Panc1 (cell line): ENCODE results near the gene TUBB8B. TPM values are rescaled to one million over a fixed set of nuclear protein-coding genes. Genes with fewer than 3 reads are reported as not detected.
"Not testable (repeated sequence)": the region's sequence is repeated elsewhere in the genome, so short reads cannot be mapped to it uniquely, and the experiment has no call there.

Experiments used
- ATAC-seq: fragments of 200-7000 bp; cut with Tn5 transposase; 2 replicates; pipeline ENCODE4 v1.9.1; 2020; ENCODE audit warnings: mild to moderate bottlenecking, moderate library complexity
- Bru-seq: library from RNA; stranded (reverse); fragments of 400-500 nt; gene quantifications from one replicate; lab custom pipeline; 2021; lab: Mats Ljungman, UMichigan
- BruChase-seq, 2 experiments: library from RNA; stranded (reverse); fragments of 400-500 nt; gene quantifications; one replicate each; lab custom pipeline; 2021; lab: Mats Ljungman, UMichigan
- BruUV-seq: library from RNA; stranded (reverse); fragments of 400-500 nt; replicated peaks from 2 replicates; lab custom pipeline; 2021; lab: Mats Ljungman, UMichigan
- CTCF ChIA-PET: fragments of 300-600 bp; sonication (Branson Sonifier 250); formaldehyde crosslinking; loops from one replicate; lab custom pipeline; 2022; ENCODE audit warnings: antibody characterized with exemption; lab: Charles Lee
- POLR2A ChIA-PET: fragments of 300-600 bp; sonication (Branson Sonifier 250); formaldehyde crosslinking; loops from one replicate; lab custom pipeline; 2022; ENCODE audit warnings: antibody characterized with exemption; lab: Charles Lee
- DNase-seq: peaks from one replicate; pipeline ENCODE4 v3.0.0-alpha.2; 2010; ENCODE audit warnings: low read depth, low spot score
- H3K27ac ChIP-seq: 2 replicates; pipeline ENCODE4 v1.5.1; 2011; ENCODE audit warnings: mild to moderate bottlenecking, low read length, inconsistent platforms
- H3K27me3 ChIP-seq: fragments of 200-500 bp; sonication (Bioruptor generic); 2 replicates; pipeline ENCODE4 v1.6.0; 2014; ENCODE audit warnings: low read length, inconsistent platforms; ENCODE audit not compliant: control insufficient read depth, insufficient read depth
- H3K36me3 ChIP-seq: fragments of 200-500 bp; sonication (Bioruptor generic); 2 replicates; pipeline ENCODE4 v1.5.1; 2014; ENCODE audit warnings: inconsistent platforms, mild to moderate bottlenecking, low read length, moderate library complexity; ENCODE audit not compliant: control insufficient read depth, insufficient read depth
- H3K4me1 ChIP-seq: 2 replicates; pipeline ENCODE4 v1.5.1; 2011; ENCODE audit warnings: inconsistent platforms, mild to moderate bottlenecking, low read length, moderate library complexity; ENCODE audit not compliant: control insufficient read depth, insufficient read depth
- H3K4me3 ChIP-seq, 2 experiments: 2 replicates each; pipeline ENCODE4 v1.5.1; 2011 to 2012; ENCODE audit warnings: low read depth in 2 of 2, low read length in 2 of 2, mild to moderate bottlenecking in 2 of 2, inconsistent platforms in 1 of 2, moderate library complexity in 1 of 2
- H3K9me3 ChIP-seq: fragments of 200-500 bp; sonication (Bioruptor generic); 2 replicates; pipeline ENCODE4 v1.5.1; 2014; ENCODE audit warnings: low read depth, mild to moderate bottlenecking, inconsistent platforms, low read length, moderate library complexity; ENCODE audit not compliant: control insufficient read depth, insufficient read depth
- in situ Hi-C: cut with HindIII; loops from 2 replicates; pipeline ENCODE4 v1.10.0; 2016; ENCODE audit warnings: low sequenced_read_pairs, low pct_unique_long_range_greater_than_20kb
- intact Hi-C: fragments of 100-400 bp; cut with micrococcal nuclease; formaldehyde crosslinking; loops from one replicate; pipeline ENCODE4 v1.10.0; 2022; ENCODE audit not compliant: unreplicated experiment
- long read RNA-seq: library from polyadenylated mRNA; unstranded; transcript quantifications from one replicate; pipeline ENCODE4 v2.0.0, GENCODE V29; 2021; ENCODE audit not compliant: unreplicated experiment
- polyA plus RNA-seq: library from polyadenylated mRNA; unstranded; fragments of >200 nt; gene quantifications from one replicate; pipeline ENCODE4 v1.2.1, GENCODE V29; 2012; ENCODE audit warnings: missing spikeins; ENCODE audit not compliant: insufficient read length
- total RNA-seq: library from RNA; stranded (reverse); gene quantifications from one replicate; pipeline ENCODE4 v1.2.1, GENCODE V29; 2021; ENCODE audit not compliant: unreplicated experiment

TUBB8B gene
- not detected for total RNA-seq
- not detected for polyA plus RNA-seq
- Bru-seq, nascent RNA = not detected
- BruChase-seq, experiment 1, labeled RNA remaining after a 2-hour chase = not detected
- BruChase-seq, experiment 2, labeled RNA remaining after a 6-hour chase = not detected
- long read RNA-seq = 0 reads

DNA sequence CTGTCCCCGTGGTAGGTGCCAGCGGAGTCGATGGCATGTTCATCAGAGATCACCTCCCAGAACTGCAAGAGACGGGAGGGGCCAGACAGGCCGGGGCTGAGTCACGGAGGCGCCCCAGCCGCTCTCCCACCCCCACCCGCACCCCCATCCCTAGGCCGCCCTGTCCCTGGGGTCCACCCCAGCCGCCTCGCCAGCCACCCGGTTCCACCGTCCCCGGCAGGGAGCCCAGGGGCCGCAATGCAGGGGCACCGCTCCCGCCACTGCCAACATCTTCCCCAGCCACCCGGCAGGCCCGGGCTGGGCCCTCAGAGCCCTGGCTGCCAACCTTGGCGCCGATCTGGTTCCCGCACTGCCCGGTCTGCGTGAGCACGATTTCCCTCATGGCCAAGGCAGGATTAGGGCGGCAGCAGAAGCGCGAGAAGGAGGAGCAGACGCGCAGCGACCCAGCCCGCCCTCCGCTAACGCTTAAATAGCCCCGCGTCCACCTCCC lies at the start of gene TUBB8B:
Gene TUBB8B, minus strand, starts transcription at position 440 of the 490 bp plus-strand sequence. Its CDS starts 58 bp downstream, at position 382.
- H3K27me3 ChIP-seq, BruUV-seq, H3K36me3 ChIP-seq, H3K4me3 ChIP-seq, CTCF ChIA-PET, H3K27ac ChIP-seq, in situ Hi-C loops, ATAC-seq, POLR2A ChIA-PET, H3K4me1 ChIP-seq, H3K9me3 ChIP-seq, intact Hi-C loops, DNase-seq: not testable (repeated sequence)

GRCh38 chr18:97252-97914 lies 48.0 kb upstream of the TUBB8B start:
- DNase-seq, POLR2A ChIA-PET, H3K36me3 ChIP-seq, H3K9me3 ChIP-seq, H3K4me1 ChIP-seq, H3K4me3 ChIP-seq, ATAC-seq, BruUV-seq, intact Hi-C loops, CTCF ChIA-PET, in situ Hi-C loops, H3K27ac ChIP-seq, H3K27me3 ChIP-seq: not testable (repeated sequence)

DNA sequence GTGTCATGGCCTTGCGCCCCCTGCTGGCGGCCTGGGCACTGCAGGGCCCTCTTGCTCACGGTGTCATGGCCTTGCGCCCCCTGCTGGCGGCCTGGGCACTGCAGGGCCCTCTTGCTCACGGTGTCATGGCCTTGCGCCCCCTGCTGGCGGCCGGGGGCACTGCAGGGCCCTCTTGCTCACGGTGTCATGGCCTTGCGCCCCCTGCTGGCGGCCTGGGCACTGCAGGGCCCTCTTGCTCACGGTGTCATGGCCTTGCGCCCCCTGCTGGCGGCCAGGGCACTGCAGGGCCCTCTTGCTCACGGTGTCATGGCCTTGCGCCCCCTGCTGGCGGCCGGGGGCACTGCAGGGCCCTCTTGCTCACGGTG lies 47.3 kb upstream of the TUBB8B start:
- in situ Hi-C loops, intact Hi-C loops, POLR2A ChIA-PET, H3K36me3 ChIP-seq, CTCF ChIA-PET, ATAC-seq, DNase-seq, H3K4me1 ChIP-seq, H3K27me3 ChIP-seq, H3K27ac ChIP-seq, H3K4me3 ChIP-seq, H3K9me3 ChIP-seq, BruUV-seq: not testable (repeated sequence)

- DNase-seq, CTCF ChIA-PET, H3K9me3 ChIP-seq, in situ Hi-C loops, POLR2A ChIA-PET, H3K27me3 ChIP-seq, H3K4me3 ChIP-seq, H3K27ac ChIP-seq, H3K36me3 ChIP-seq, intact Hi-C loops, H3K4me1 ChIP-seq, BruUV-seq: not testable (repeated sequence)
- ATAC-seq = peak; percentile 62
Measured at GRCh38 chr18:96101-96766, 46.8 kb upstream of the TUBB8B start.

DNA sequence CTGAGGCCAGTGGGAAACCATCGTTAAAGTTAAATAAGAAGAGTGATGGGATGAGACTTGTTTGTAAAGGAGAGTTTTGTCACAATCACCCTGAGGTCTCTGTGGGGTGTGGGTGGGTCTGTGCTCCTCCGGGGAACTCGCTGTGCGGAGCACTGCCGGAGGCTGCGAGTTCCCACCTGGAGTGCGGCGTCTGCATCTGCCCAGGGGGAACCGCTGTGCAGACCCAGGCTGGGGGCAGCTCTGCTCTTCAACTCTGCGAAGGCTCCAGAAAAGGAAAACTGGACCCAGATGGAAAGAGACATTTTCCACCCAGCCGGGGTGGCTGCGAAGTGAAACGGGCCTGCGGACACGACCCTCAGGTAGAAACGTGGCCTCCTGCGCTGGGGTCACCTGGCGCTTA lies 46.2 kb upstream of the TUBB8B start:
- in situ Hi-C loops, H3K36me3 ChIP-seq, DNase-seq, H3K4me1 ChIP-seq, H3K27me3 ChIP-seq, CTCF ChIA-PET, intact Hi-C loops, POLR2A ChIA-PET, H3K4me3 ChIP-seq, H3K9me3 ChIP-seq, BruUV-seq, H3K27ac ChIP-seq: not testable (repeated sequence)
- peak; percentile 38; the same call in 1 of the 2 replicates for ATAC-seq

GRCh38 chr18:93897-94408 lies 44.5 kb upstream of the TUBB8B start:
- H3K36me3 ChIP-seq, CTCF ChIA-PET, DNase-seq, in situ Hi-C loops, H3K27me3 ChIP-seq, H3K9me3 ChIP-seq, BruUV-seq, intact Hi-C loops, H3K4me1 ChIP-seq, H3K27ac ChIP-seq, H3K4me3 ChIP-seq, POLR2A ChIA-PET: not testable (repeated sequence)
- ATAC-seq = peak; percentile 62; the same call in 1 of the 2 replicates

- in situ Hi-C loops, DNase-seq, POLR2A ChIA-PET, intact Hi-C loops, H3K27me3 ChIP-seq, CTCF ChIA-PET, H3K9me3 ChIP-seq, H3K4me1 ChIP-seq, BruUV-seq, ATAC-seq, H3K4me3 ChIP-seq, H3K36me3 ChIP-seq, H3K27ac ChIP-seq: not testable (repeated sequence)
Measured at GRCh38 chr18:91561-91960, 42.1 kb upstream of the TUBB8B start.
